NCI-H187 (cell line): ENCODE measurements around the gene FMN1.

Experiments used
- DNase-seq, 2 experiments: peaks; one replicate each; lab custom pipeline; 2025; lab: John Stamatoyannopoulos, UW

FMN1 gene

GRCh38 chr15:33055962-33056361 lies 138.6 kb downstream of the FMN1 start:
- DNase-seq: no peak

- no peak for DNase-seq
Measured at GRCh38 chr15:33051528-33051927, 143.0 kb downstream of the FMN1 start.

DNA sequence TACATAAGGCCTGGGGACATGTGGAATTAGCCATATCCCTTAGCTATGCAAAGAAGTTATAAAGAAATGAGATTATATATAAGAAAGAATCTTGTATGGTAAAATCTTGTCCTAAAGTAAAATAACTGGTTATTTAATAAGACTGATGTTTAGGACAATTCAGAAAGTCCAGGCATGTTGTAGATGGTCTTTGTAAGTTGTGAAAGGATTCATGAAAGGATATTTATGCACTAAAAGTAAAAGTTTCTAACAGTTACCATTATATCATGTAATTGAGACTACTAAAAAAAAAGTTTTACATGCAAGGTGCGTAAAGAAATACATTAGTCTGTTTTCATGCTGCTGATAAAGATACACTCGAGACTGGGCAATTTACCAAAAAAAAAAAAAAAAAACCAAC lies 146.3 kb downstream of the FMN1 start:
- DNase-seq: no peak

- DNase-seq: no peak
Measured at GRCh38 chr15:33047077-33047476, 147.4 kb downstream of the FMN1 start.

- DNase-seq: no peak
Measured at GRCh38 chr15:33046329-33046728, 148.2 kb downstream of the FMN1 start.

GRCh38 chr15:33045066-33045810 lies 149.3 kb downstream of the FMN1 start:
- DNase-seq: no peak

DNA sequence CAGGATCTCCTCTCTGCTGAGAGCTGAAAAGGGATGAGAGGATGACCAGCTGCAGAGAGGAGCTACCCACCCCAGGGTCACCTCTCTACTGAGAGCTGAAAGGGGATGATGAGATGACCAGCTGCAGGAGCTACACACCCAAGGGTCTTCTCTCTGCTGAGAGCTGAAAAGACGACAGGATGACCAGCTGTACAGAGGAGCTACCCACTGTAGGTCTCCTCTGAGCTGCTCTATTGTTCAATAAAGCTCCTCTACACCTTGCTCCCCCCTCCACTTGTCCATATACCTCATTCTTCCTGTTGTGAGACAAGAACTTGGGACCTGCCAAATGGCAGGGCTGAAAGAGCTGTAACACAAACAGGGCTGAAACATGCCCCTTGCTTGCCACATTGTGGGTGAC lies 149.9 kb downstream of the FMN1 start:
- no peak for DNase-seq

GRCh38 chr15:33043636-33044035 lies 150.9 kb downstream of the FMN1 start:
- DNase-seq: no peak

DNA sequence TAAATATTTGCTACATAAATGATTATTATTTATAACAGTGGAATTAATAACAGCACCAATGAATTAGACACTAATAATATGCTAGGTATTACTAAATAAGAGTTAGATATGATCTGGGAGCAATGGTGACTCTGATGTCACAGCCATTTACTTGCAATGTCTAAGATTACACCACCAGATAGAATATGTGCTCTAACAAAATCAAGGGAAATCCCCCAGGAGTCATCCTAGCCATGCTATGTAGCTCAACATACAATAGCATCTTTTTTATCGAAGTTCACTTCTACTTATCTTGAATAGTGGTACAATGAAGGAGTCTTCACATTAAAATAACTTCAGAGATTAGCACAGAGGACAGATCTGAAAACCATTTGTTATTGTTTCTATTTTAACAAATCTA lies 154.0 kb downstream of the FMN1 start:
- DNase-seq: no peak

- no peak for DNase-seq
Measured at GRCh38 chr15:33034588-33034987, 159.9 kb downstream of the FMN1 start.

GRCh38 chr15:33032053-33032452 lies 162.5 kb downstream of the FMN1 start:
- DNase-seq: no peak

DNA sequence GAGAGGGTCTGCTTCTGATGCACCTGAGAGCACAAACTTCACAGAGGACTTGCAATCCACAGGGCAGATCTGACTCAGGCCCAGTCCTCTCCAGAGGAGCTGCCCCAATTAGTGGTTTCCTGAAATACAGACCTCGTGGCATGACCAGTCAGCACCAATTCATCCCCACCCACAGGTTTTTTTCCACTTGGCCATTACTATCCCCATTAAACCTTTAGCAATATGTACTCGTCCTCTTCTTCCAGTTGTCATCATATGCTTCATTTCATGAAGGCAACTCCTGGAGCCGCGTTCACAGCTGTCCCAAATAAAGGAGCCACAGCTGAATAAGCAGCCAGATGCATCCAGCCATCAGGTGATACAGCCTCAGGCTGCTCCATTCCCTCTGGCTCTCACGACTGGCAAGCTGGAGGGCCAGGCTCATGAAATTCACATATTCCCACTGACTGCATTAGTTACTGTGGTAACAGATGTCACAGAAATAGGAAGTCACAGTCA lies 163.1 kb downstream of the FMN1 start:
- no peak for DNase-seq

DNA sequence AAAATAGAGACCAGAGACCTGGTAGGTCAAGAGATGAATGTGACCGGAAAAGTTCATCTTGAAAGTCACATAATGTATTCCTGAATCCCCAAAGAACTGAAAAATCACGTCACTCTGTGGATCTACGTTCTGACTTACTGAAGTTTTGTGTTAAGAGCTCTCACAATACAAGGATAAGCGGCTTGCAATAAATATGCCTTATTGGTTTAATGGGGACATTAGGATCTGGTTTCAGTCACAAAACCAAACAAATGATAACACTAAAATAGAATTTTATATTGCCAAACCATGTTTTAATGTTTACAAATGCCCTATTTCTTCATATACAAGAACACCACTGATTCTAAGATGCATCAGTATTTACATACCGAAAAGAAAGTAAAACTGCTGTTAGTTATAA lies 164.2 kb downstream of the FMN1 start:
- no peak for DNase-seq

GRCh38 chr15:33029109-33029652 lies 165.3 kb downstream of the FMN1 start:
- no peak for DNase-seq

DNA sequence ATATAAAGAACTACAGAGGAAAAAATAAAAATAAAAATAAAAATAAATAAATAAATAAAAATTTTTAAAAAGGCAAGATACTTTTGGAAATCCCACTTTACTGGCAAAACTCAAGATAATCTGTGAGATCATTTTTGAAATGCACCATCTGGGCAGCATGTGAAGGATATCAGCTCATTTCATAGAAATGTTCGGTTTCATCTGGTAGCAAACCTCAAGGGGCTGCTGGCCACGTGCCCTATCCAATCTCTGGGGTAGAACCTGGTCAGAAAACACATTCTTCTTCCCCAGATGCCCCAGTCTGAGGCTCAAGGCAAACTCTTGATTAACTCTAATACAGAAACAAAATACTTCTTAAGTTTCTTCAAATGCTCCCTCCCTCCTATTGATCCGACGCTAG lies 166.0 kb downstream of the FMN1 start:
- no peak for DNase-seq

- DNase-seq: no peak
Measured at GRCh38 chr15:33027306-33028035, 167.0 kb downstream of the FMN1 start.

GRCh38 chr15:33026614-33027013 lies 167.9 kb downstream of the FMN1 start:
- DNase-seq: no peak

DNA sequence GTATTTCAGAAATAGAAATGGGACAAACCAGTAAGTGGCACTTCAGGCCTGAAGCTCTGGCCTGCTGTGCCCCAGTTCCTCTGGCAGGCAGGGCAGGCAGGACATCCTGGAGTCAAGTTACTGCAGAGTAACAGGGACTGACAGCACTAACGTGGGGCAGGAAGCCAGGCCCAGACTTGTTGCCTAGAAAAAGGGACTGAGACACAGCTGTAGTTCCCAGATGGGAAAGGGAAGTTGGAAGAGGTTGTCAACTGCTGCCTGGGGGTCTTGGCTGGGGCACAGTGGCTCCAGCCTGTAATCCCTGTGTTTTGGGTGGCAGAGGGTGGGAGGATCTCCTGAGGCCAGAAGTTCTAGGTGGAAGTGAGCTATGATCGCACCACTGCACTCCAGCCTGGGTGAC lies 171.9 kb downstream of the FMN1 start:
- DNase-seq: no peak

DNA sequence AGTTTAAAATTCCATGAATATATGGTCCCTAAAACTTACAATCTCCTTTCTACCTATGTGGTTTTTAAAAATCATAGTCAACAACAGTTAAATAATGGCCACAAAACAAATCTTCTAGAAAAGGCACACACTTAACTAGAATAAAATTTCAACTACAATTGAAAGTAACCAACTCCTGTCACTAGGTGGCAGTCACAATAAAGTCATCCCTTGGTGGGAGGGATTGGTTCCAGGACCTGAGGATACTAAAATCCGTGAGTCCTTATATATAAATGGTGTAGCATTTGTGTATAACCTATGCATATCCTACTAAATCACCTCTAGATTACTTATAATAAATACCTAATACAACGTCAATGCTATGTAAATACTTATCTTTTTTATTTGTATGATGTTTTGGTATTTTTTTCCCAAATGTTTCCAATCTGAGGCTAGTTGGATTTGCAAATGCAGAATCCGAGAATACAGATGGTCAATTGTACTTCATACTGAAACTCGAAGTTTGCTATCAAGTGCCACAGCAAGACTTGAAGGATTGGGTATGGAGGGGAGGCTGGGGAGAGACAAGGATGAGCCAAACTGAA lies 172.6 kb downstream of the FMN1 start:
- peak in 1 of 2 experiments; percentile 6 for DNase-seq

GRCh38 chr15:33019354-33019981 lies 175.0 kb downstream of the FMN1 start:
- no peak for DNase-seq

GRCh38 chr15:33016405-33017024 lies 178.0 kb downstream of the FMN1 start:
- no peak for DNase-seq

- no peak for DNase-seq
Measured at GRCh38 chr15:33014586-33014985, 179.9 kb downstream of the FMN1 start.
